ENCODE data around the gene GANC.

Gene GANC

GRCh38 chr15:42385206-42385979, 112.4 kb downstream of the GANC start:
- DNase-seq, result peak; percentile 43

GRCh38 chr15:42385980-42386700, 113.1 kb downstream of the GANC start:
- DNase-seq, result no peak

- DNase-seq, result no peak
Observed at GRCh38 chr15:42387603-42388002, 114.6 kb downstream of the GANC start.

GRCh38 chr15:42392309-42393024, 119.5 kb downstream of the GANC start:
- no peak for DNase-seq

- no peak for DNase-seq
Observed at GRCh38 chr15:42394106-42394505, 121.1 kb downstream of the GANC start.

GRCh38 chr15:42395838-42396237, 122.8 kb downstream of the GANC start:
- no peak for DNase-seq

- DNase-seq, result no peak
Observed at GRCh38 chr15:42401544-42402454, 128.8 kb downstream of the GANC start.

- DNase-seq, result no peak
Observed at GRCh38 chr15:42402455-42403205, 129.6 kb downstream of the GANC start.

- DNase-seq, result no peak
Observed at GRCh38 chr15:42403389-42403788, 130.4 kb downstream of the GANC start.

- no peak for DNase-seq
Observed at GRCh38 chr15:42404461-42405235, 131.6 kb downstream of the GANC start.

- no peak for DNase-seq
Observed at GRCh38 chr15:42405863-42406482, 133.0 kb downstream of the GANC start.

Data from fibroblast of skin of back (primary cell).